NCI-H128 (cell line): ENCODE results near the gene PLLP.

Experiments used
- DNase-seq: peaks from one replicate; lab custom pipeline; 2025; ENCODE audit not compliant: unreplicated experiment; lab: John Stamatoyannopoulos, UW

The PLLP gene

DNA sequence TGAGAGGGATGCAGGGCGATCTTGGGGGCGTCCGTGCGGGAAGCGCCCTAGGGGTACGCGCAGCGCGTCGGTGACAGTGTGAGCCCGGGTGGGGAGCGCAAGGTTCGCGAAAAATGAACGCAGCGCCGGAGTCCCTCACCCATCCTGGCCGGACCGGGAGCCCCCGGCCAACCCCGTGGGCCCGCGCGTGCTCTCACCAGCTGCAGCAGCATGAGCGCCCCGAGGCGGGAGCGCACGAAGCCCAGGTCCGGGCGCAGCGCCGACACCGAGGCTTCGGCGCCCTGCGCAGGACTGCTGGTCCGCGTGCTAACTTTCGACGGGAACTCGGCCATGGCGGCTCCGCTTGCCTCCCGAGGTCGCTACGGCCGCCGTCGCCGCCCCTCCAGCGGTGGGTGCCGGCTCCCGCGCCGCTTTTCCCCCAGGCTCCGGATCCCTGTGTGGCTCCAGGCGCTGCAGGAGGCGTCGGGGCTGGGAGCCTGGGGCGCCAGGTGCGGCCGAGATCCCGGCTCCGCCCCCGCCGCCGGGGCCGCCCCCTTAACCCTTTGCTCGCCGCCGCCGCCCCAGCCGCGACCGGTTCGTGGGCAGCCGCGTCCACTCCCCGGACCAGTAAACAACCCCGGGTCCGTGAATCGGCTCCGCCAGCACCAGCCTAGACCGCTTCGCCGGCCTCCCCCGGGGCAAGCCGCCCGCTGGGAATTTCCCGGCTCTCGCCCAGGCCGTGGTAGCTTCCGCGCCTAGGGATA is at the start of gene PLLP:
PLLP (minus strand) TSS at position 464 of the 743 bp plus-strand sequence; CDS start at position 332, 132 bp downstream.
- no peak for DNase-seq

DNA sequence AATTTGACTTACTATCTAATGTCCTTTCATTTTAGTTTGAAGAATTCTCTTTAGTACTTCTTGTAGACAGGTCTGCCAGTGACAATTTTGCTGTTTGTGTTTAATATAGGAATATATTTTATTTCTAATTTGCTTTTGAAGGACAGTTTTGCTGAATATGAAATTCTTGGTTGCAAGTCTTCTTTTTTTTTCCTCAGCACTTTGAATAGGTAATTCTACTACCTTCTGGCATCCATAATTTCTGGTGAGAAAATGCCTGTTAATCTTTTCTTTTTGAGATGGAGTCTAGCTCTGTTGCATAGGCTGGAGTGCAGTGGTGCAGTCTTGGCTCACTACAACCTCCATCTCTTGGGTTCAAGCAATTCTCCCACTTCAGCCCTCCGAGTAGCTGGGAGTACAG is 48.9 kb upstream of the PLLP start:
- DNase-seq: no peak

DNA sequence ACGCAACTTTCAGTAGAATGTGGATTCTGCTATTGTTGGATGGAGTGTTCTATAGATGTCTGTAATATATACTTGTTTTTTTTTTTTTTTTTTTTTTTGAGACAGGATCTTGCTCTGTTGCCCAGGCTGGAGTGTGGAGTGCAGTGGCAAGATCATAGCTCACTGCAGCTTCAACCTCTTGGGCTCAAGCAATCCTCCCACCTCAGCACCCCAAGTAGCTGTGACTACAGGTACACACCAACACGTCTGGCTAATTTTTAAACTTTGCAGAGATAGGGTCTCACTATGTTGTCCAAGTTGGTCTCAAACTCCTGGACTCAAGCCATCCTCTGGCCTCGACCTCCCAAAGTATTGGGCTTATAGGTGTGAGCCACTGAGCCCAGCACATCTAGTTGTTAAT is 46.9 kb upstream of the PLLP start:
- no peak for DNase-seq

DNA sequence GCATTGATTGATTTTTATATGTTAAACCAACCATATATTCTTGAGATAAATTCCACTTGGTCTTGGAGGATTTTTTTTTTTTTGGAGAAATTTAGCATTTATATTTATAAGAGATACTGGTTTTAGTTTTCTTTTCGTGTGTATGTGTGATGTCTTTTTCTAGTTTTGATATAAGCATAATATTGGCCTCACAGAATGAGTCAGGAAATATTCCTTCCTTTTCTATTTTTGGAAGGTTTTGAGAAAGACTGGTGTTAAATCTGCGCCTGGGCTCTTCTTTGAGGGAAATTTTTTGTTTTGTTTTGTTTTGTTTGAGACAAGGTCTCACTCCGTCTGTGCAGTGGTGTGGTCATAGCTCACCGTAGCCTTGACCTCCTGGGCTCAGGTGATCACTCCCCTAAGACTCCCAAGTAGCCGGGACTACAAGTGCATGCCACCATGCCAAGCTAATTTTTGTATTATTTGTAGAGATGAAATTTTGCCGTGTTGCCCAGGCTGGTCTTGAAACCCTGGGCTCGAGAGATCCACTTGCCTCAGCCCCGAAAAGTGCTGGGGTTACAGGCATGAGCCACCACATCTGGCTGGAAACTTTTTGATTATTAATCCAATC is 45.4 kb upstream of the PLLP start:
- no peak for DNase-seq

- DNase-seq: no peak
Observed at GRCh38 chr16:57325458-57325857, 41.0 kb upstream of the PLLP start.

DNA sequence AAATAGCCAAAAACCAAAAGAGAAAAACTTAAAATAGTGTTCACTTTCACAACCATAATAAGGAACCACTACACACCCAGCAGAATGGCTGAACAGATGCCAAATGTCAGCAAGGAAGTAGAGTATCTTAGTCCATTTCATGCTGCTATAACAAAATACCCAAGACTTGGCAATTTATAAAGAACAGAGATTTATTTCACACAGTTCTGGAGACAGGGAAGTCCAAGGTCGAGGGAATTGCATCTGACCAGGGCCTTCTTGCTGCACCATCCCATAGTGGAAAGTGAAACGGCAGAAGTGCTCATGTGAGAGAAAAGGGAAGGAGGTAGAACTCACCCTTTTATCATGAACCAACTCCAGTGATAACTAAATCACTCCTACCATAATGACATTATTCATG is 40.3 kb upstream of the PLLP start:
- no peak for DNase-seq

DNA sequence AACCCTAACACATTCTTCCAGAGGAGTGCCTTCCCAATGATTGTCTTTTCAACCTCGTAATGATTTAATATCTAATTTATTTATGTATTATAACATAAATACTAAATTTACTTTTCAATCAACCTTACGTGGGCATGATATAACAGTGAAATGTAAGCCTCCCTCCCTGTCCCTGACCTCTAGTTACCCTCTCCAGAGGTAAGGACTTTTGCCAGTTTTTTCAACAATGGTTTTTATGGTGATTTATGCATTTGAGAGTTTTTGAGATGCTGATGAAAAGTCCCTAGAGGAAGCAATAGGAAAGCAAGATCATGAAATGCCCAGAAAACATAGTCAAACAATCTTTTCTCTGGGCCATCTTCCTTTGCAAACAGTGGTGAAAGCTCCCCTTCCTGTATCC is 35.2 kb upstream of the PLLP start:
- DNase-seq: no peak

DNA sequence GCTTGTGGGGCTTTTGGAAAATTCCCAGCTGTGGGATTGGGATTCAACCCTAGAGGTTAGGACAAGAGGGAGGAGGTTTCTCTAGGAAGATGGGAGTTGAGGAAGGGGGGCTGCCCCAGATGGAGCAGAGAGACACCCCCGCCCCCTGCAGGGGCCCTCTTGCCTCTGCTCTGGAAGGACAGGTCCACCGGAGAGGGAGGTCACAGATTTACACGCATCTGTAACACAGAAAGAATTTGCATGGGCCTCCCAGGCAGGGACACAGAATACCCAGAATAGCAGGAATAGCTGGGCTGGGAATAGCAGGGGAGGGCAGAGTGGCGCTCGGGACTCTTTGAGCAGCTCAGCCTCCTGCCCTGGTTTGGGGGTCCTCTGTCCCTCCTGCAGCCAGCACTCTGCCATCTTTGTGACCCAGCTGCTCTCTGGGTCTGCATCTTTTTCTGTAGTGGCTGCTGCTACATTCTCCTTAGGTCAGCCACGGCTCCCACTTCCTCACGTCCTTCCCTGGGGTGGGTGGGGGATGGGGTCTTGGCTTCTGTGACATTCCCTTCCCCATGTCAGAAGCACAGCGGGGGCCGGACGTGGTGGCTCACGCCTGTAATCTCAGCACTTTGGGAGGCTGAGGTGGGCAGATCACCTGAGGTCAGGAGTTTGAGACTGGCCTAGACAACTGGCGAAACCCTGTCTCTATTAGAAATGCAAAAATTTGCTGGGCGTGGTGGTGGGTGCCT is 33.9 kb upstream of the PLLP start:
- DNase-seq: no peak

GRCh38 chr16:57316390-57317017 is 32.0 kb upstream of the PLLP start:
- no peak for DNase-seq

DNA sequence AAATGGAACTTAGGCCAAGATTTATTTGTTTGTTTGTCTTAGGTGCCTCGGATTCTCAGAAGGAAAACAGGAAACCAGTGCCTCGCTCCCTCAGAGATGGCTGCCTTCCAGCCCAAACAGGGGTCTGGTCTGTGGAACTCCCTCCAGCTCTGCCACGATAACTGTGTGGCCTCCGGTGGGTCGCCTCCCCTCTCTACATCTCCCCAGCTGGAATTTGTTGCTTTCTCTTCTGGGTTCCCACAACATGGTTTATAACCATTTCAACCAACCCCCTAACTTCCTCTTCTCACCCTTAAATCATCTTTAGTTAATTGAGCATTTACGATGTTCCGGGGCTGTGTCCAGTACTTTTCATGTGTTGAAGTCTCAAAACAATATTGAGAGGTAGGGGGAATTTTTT is 30.9 kb upstream of the PLLP start:
- no peak for DNase-seq

DNA sequence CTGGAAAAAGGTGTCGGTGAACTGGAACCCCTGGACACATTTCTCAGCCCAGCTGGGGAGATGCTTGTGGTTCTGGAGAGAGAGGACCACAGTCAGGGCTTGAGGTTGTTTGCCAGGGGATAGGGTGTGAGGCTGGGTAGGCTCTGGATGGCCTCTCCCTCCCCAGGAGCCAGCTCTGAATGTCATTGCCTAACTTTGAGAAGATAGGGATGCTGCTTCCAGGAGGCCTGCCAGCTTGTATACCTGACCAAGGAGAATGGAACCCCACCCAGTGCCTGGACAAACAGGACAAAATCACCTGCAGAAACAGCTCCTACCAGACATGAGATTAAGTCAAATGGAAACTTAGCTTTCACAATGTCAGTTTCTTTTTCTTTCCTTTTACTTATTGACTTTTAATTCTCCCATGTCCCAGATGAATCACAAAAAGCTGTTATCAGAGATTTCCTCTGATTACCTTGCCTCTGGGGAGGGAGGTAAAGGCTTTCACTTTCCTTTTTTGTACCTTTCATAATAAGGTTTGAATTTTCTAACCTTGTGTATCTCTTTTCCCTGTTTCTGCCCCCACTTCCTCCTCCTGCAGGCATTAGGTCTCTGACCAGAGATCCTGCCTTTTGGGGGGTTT is 29.8 kb upstream of the PLLP start:
- DNase-seq: no peak

DNA sequence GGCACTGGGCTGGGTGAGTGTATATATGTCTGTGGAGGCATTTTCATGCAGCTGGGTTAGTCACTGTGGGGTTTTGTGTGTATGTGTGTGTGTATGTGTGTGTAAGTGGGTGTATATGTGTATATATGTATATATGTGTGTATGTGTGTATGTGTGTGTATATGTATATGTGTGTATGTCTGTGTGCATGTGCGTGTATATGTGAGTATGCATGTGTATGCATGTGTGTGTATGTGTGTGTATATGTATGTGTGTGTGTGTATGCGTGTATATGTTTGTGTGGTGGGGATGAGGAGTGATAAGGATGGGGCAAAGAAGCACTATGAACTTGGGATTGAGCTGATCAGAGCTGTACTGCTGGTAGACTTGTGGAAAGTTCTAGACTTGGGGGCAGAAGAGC is 29.0 kb upstream of the PLLP start:
- no peak for DNase-seq

DNA sequence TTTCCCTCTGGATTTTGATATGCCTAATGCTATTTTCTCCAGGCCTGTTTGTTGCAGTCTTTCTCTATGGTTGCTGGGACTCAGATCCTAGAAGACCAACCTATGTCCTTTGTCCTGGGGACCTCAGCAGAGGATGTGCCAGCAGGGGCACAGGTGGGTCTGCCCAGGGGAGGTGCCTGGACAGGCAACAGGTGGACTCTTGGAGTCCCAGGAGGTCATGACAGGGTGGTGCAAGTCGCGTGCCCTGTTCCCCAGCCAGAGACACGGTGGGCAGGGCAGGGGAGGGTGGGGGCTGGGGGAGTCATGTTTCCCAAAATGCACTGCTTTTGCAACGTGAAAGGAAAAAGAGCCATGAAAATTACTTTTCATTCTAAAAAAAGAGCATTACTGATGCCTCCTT is 26.3 kb upstream of the PLLP start:
- no peak for DNase-seq

DNA sequence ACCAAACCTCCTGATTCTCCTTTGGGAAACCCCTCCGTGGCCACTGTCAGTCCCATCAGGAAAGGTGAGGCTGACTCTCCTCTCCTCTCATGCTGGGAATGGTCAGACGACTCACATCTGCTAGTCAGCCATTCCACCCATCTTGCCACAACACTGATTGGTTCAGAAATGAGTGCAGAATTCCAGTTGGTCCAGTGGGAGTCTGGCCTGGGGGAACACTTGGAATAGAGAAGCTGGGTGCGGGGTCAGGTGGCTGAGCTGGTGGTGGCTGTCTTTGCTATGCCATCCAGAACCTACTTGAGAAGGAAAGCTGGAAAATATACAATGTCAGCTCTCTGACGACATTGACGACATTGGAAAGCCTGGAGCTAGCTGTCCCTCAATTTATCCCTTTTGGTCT is 23.6 kb upstream of the PLLP start:
- DNase-seq: no peak

GRCh38 chr16:57307365-57307764 is 22.9 kb upstream of the PLLP start:
- no peak for DNase-seq

- no peak for DNase-seq
Observed at GRCh38 chr16:57306676-57307341, 22.3 kb upstream of the PLLP start.

DNA sequence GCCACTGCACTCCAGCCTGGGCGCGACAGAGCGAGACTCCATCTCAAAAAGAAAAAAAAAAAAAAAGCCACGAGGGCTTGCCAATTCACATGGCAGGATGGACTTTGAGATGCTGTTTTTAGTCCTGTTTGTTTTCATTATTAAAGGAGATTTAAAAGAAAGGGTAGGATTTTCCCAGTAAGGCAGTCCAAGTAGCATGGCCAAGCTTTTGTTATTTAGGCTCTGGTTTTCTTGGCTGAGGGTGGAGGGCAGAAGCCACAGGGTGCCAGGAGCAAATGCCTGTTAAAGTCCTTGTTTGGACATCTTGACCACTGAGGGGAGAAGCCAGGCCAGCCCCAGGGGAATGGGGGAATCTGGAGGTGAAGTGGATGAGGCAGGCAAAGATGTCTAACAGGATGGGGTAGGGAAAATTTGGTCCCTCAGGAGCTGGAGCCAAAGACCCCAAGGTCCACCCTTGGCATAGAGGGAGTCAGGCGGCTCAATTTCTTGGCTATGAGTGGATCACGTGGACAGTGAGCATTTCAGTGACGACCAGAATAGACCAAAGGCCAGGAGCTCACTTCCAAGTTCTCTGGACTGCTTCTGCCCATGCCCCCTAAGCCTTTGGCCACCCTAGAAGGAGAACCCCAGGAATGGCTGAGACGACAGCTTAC is 20.8 kb upstream of the PLLP start:
- DNase-seq: no peak

DNA sequence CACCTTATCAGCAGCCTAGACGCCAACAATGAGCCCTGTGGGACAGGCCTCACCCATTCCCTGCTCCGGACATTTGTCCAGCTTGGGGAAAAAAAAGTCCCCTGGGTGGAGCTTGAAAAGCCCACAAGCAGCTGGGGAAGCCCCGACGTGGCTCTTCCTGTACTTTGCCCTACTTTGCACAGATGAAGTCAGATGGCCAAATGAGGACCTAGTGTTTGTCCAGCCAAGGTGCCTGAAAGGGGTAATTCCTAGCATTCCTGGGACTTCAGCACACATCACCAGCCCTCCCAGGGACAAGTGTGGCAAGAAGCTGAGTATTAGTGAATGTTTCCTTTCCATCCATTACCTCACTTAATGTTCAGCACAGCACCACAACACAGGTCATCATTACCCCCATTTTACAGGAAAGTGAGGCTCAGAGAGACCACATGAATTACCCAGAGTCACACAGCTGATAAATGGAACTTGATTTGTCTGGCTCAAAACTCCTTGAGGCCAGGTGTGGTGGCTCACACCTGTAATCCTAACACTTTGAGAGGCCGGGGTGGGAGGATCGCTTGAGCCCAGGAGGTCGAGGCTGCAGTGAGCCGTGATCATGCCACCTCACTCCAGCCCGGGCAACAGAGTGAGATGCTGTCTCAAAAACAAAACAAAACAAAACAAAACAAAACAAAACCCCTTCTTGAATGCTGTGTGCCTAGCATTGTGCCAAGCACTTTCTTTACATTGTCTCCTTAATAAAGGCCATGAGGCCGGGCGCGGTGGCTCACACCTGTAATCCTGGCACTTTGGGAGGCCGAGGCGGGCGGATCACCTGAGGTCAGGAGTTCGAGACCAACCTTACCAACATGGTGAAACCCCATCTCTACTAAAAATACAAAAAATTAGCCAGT is 19.9 kb upstream of the PLLP start:
- no peak for DNase-seq

GRCh38 chr16:57303910-57304168 is 19.4 kb upstream of the PLLP start:
- no peak for DNase-seq
